Measurements from ENCODE around the gene RPL29. TPM values are rescaled to one million over a fixed set of nuclear protein-coding genes. Genes with fewer than 3 reads are reported as not detected.

The RPL29 gene
- total RNA-seq, 1 donor from 2014 or later: 925 TPM

DNA sequence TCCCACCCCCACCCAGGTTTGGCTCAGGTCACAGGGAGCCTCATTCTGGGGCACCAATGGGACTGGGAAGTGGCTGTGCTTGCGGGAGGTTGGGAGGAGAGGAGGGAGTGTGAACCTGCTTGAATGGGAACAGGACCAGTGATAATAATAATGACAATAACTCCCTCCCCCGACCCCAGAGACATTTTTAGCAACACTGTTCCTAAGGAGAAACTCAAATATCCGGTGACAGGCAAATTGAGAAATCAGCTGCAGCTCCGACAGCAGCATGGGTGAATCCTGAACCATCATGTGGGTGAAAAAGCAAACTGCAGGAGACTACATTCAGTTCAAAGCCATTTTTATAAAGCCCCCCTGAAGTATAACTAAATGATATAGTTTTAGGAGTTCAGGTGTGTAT lies 11.6 kb upstream of the RPL29 start:
- H3K27me3 Mint-ChIP-seq (ENCODE audit: unreplicated experiment): peaks cover 7% of the 10 kb centered on the region
- H3K4me1 Mint-ChIP-seq (ENCODE audit: unreplicated experiment): peaks cover 18% of the 10 kb centered on the region
- no peak for DNase-seq (ENCODE audit: low spot score)

DNA sequence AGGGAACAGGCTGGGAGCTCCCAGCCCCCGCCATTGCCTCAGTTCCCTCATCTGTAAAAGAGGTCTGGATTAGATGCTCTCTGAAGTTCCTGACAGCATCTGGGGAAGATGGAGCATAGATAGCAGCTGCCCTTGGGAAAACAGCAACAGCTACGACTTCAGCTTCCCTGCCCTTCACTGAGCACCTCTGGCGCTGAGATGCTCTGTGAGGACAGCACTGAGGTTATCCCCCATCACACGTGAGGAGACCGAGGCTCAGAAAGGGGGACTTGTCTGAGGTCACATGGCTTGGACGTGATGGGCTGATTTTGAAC lies 11.1 kb upstream of the RPL29 start:
- H3K4me1 Mint-ChIP-seq (ENCODE audit: unreplicated experiment): peaks cover 17% of the 10 kb centered on the region
- no peak for DNase-seq (ENCODE audit: low spot score)
- H3K27me3 Mint-ChIP-seq (ENCODE audit: unreplicated experiment): peaks cover 11% of the 10 kb centered on the region
- no peak overlapping the region for H3K27ac Mint-ChIP-seq (ENCODE audit: unreplicated experiment)
- no peaks in the 10 kb centered on the region for H3K9me3 Mint-ChIP-seq (ENCODE audit: unreplicated experiment)
- TF ChIP-seq, protein P1, sequence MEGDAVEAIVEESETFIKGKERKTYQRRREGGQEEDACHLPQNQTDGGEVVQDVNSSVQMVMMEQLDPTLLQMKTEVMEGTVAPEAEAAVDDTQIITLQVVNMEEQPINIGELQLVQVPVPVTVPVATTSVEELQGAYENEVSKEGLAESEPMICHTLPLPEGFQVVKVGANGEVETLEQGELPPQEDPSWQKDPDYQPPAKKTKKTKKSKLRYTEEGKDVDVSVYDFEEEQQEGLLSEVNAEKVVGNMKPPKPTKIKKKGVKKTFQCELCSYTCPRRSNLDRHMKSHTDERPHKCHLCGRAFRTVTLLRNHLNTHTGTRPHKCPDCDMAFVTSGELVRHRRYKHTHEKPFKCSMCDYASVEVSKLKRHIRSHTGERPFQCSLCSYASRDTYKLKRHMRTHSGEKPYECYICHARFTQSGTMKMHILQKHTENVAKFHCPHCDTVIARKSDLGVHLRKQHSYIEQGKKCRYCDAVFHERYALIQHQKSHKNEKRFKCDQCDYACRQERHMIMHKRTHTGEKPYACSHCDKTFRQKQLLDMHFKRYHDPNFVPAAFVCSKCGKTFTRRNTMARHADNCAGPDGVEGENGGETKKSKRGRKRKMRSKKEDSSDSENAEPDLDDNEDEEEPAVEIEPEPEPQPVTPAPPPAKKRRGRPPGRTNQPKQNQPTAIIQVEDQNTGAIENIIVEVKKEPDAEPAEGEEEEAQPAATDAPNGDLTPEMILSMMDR (IDR thresholded peaks at IDR 0.05; ENCODE audit: unreplicated experiment): no peak
- H3K4me3 Mint-ChIP-seq (ENCODE audit: unreplicated experiment): no peak overlapping the region
- H3K36me3 Mint-ChIP-seq (ENCODE audit: low read depth, unreplicated experiment): no peaks in the 10 kb centered on the region

More for the DNA sequence above, 11.6 kb upstream of the RPL29 start:
- Mint-ChIP-seq H3K27ac (ENCODE audit: unreplicated experiment) (no peak overlapping the region), H3K9me3 (ENCODE audit: unreplicated experiment) (no peaks in the 10 kb centered on the region), H3K36me3 (ENCODE audit: low read depth, unreplicated experiment) (no peaks in the 10 kb centered on the region), H3K4me3 (ENCODE audit: unreplicated experiment) (no peak overlapping the region)
- TF ChIP-seq, protein P1 (IDR thresholded peaks at IDR 0.05; ENCODE audit: unreplicated experiment): no peak

DNA sequence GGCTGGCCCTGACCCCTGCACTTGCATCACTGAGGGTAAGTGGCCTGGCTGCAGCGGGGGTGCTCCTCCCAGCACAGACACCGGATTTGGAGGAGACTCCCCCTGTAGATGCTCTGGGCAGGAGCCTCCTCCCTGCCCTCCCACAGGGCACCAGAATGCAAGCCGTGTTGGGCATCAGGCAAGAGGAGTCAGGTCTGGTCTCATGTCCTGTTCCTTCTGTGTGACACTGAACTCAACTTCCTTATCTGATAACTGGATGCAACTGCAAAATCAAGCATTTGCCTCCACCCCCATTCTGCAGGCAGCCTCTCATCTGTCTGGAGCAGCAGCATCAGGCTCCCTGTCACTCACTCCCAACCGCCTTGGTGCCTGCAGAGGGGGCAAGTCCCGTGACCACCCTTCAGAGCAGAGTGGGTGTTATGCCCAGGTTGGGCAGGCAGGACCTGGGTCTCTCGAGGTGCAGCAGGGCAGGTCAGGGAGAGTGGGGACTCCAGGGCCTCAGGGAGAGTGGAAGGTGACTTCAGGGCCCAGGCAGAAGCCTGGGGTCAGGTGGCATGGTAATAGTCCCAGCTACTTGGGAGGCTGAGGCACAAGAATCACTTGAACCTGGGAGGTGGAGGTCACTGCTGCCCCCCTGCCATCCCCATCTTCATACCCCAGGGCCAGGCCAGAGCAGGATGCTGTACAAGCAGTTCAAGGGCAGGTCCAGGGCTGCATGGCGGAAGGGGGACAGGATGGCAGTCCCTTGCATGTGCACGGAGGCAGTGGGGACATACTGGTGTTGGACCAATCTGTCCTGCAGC lies 10.5 kb upstream of the RPL29 start:
- Mint-ChIP-seq H3K36me3 (ENCODE audit: low read depth, unreplicated experiment) (no peaks in the 10 kb centered on the region), H3K4me3 (ENCODE audit: unreplicated experiment) (no peak overlapping the region), H3K4me1 (ENCODE audit: unreplicated experiment) (peaks cover 17% of the 10 kb centered on the region), H3K27me3 (ENCODE audit: unreplicated experiment) (peaks cover 12% of the 10 kb centered on the region), H3K27ac (ENCODE audit: unreplicated experiment) (no peak overlapping the region), H3K9me3 (ENCODE audit: unreplicated experiment) (no peaks in the 10 kb centered on the region)
- TF ChIP-seq, protein P1 (IDR thresholded peaks at IDR 0.05; ENCODE audit: unreplicated experiment): no peak
- no peak for DNase-seq (ENCODE audit: low spot score)

DNA sequence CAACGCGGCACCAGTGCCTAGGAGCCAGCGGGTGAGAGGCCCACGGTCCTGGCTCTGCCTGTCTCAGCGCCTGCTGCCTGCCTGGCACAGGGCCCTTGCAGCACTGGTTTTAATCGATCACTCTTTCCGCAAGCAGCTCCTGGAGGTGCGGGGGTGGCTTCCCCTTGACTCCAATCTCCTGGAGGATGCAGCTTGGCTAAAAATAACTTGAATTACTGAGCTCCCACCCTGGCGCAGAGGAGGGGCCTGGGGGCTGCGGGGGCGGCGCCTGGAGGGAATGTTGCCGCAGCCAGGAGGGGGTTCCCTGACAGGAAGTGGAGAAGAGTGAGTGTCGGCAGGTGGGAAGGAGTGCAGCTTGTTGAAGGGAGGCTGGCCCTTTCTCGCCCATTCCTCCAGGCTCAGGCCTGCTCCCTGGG lies 9.9 kb upstream of the RPL29 start:
- Mint-ChIP-seq H3K27me3 (ENCODE audit: unreplicated experiment) (peaks cover 12% of the 10 kb centered on the region), H3K4me1 (ENCODE audit: unreplicated experiment) (peaks cover 17% of the 10 kb centered on the region), H3K4me3 (ENCODE audit: unreplicated experiment) (no peak overlapping the region), H3K36me3 (ENCODE audit: low read depth, unreplicated experiment) (no peaks in the 10 kb centered on the region), H3K27ac (ENCODE audit: unreplicated experiment) (no peak overlapping the region), H3K9me3 (ENCODE audit: unreplicated experiment) (no peaks in the 10 kb centered on the region)
- TF ChIP-seq, protein P1 (IDR thresholded peaks at IDR 0.05; ENCODE audit: unreplicated experiment): no peak
- no peak for DNase-seq (ENCODE audit: low spot score)

DNA sequence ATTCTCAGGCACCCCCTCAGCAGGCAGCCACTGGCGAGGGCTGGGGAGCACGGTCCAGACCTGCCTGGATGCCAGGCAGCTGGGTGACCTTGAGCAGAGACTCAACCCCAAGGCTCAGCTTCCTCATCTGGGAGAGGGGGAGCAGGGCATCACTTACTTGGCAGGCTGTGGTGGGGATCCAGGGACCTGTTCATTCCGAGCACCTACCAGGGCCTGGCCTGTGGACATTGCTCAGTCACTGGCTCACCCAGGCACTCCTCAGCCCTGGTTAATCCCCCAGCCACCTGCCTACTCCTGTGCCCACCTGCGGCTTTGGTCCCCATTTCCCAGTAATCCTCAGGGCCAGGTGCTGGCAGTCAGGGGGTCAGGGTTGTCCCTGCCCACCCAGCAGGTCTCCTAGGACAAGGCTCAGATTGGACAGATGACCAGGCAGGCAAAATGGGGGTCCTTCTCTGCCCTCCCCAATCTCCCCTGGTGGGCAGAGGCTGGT lies 9.3 kb upstream of the RPL29 start:
- TF ChIP-seq, protein P1 (IDR thresholded peaks at IDR 0.05; ENCODE audit: unreplicated experiment): no peak
- no peak overlapping the region for H3K27ac Mint-ChIP-seq (ENCODE audit: unreplicated experiment)
- H3K27me3 Mint-ChIP-seq (ENCODE audit: unreplicated experiment): peaks cover 14% of the 10 kb centered on the region
- H3K4me3 Mint-ChIP-seq (ENCODE audit: unreplicated experiment): no peak overlapping the region
- H3K9me3 Mint-ChIP-seq (ENCODE audit: unreplicated experiment): no peaks in the 10 kb centered on the region
- no peaks in the 10 kb centered on the region for H3K36me3 Mint-ChIP-seq (ENCODE audit: low read depth, unreplicated experiment)
- H3K4me1 Mint-ChIP-seq (ENCODE audit: unreplicated experiment): peaks cover 17% of the 10 kb centered on the region
- DNase-seq (ENCODE audit: low spot score): no peak
